ENCODE results near the gene ACSS3.

The ACSS3 gene

GRCh38 chr12:81222846-81223592 is 145.1 kb downstream of the ACSS3 start:
- no peak for DNase-seq (ENCODE audit: low read depth in 3 of 3)

- DNase-seq (ENCODE audit: low read depth in 3 of 3), result no peak
These were observed 146.7 kb downstream of the ACSS3 start for GRCh38 chr12:81224626-81225025.

GRCh38 chr12:81229759-81230158 is 151.9 kb downstream of the ACSS3 start:
- no peak for DNase-seq (ENCODE audit: low read depth in 3 of 3)

- DNase-seq (ENCODE audit: low read depth in 3 of 3), result no peak
These were observed 153.9 kb downstream of the ACSS3 start for GRCh38 chr12:81231574-81232368.

GRCh38 chr12:81245458-81245857 is 167.6 kb downstream of the ACSS3 start:
- DNase-seq (ENCODE audit: low read depth in 3 of 3), result no peak

GRCh38 chr12:81245907-81246570 is 168.2 kb downstream of the ACSS3 start:
- DNase-seq (ENCODE audit: low read depth in 3 of 3), result no peak

- DNase-seq (ENCODE audit: low read depth in 3 of 3), result no peak
These were observed 172.1 kb downstream of the ACSS3 start for GRCh38 chr12:81249976-81250375.

GRCh38 chr12:81252228-81252627 is 174.3 kb downstream of the ACSS3 start:
- no peak for DNase-seq (ENCODE audit: low read depth in 3 of 3)

- no peak for DNase-seq (ENCODE audit: low read depth in 3 of 3)
These were observed 175.5 kb downstream of the ACSS3 start for GRCh38 chr12:81253360-81253759.

GRCh38 chr12:81255456-81255855 is 177.6 kb downstream of the ACSS3 start:
- no peak for DNase-seq (ENCODE audit: low read depth in 3 of 3)

GRCh38 chr12:81255947-81256346 is 178.1 kb downstream of the ACSS3 start:
- DNase-seq (ENCODE audit: low read depth in 3 of 3), result no peak

- no peak for DNase-seq (ENCODE audit: low read depth in 3 of 3)
These were observed 180.2 kb downstream of the ACSS3 start for GRCh38 chr12:81257947-81258551.

GRCh38 chr12:81259360-81259759 is 181.5 kb downstream of the ACSS3 start:
- no peak for DNase-seq (ENCODE audit: low read depth in 3 of 3)

GRCh38 chr12:81261508-81262207 is 183.8 kb downstream of the ACSS3 start:
- DNase-seq (ENCODE audit: low read depth in 3 of 3), result no peak

- no peak for DNase-seq (ENCODE audit: low read depth in 3 of 3)
These were observed 185.2 kb downstream of the ACSS3 start for GRCh38 chr12:81263072-81263471.

GRCh38 chr12:81270385-81270784 is 192.5 kb downstream of the ACSS3 start:
- no peak for DNase-seq (ENCODE audit: low read depth in 3 of 3)

GRCh38 chr12:81274637-81275529 is 197.0 kb downstream of the ACSS3 start:
- DNase-seq (ENCODE audit: low read depth in 3 of 3), result no peak

- no peak for DNase-seq (ENCODE audit: low read depth in 3 of 3)
These were observed 206.3 kb downstream of the ACSS3 start for GRCh38 chr12:81284137-81284536.

- DNase-seq (ENCODE audit: low read depth in 3 of 3), result no peak
These were observed 210.8 kb downstream of the ACSS3 start for GRCh38 chr12:81288651-81289050.

All from stimulated activated CD4-positive, alpha-beta T cell treated with anti-CD3 and anti-CD28 coated beads, TNF-alpha, amount 100 ng/mL, for 4 hours (primary cell).